ENCODE results near the gene FAM177A1. TPM values are rescaled to one million over a fixed set of nuclear protein-coding genes. Genes with fewer than 3 reads are reported as not detected.
A peak's percentile ranks its signal among the peaks of the same experiment; 100 is the strongest.

FAM177A1 gene
- total RNA-seq, 1 experiment from 2014 or later, result 31.6 TPM

DNA sequence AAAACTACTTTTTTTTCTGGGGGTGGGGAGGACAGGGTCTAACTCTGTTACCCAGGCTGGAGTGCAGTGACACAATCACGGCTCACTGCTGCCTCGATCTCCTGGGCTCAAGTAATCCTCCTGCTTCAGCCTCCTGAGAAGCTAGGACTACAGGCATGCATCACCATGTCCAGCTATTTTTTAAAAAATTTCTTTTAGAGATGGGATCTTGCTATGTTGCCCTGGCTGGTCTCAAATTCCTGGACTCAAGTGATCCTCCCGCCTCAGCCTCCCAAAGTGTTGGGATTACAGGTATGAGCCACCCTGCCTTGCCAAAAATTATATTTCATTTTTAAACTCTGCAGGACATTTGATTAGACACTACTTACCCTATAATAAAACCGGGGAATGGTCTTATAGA is 70.2 kb downstream of the FAM177A1 start:
- Histone ChIP-seq H3K4me1 (replicated peaks; ENCODE audit: insufficient read depth) (no peaks in the 10 kb centered on the region), H3K4me2 (no peak overlapping the region), H3K4me3 (no peak overlapping the region), H3K36me3 (ENCODE audit: low read depth) (no peaks in the 10 kb centered on the region; the same call in 1 of the 2 replicates), H3F3A (ENCODE audit: insufficient read depth, low read depth) (peaks cover 5% of the 10 kb centered on the region; the same call in 1 of the 2 replicates), H3K27ac (no peak overlapping the region), H2AFZ (no peak overlapping the region), H3K9me2 (ENCODE audit: insufficient read depth) (no peaks in the 10 kb centered on the region), H3K27me3 (ENCODE audit: insufficient read depth, low read depth) (no peaks in the 10 kb centered on the region), H4K20me1 (ENCODE audit: insufficient read depth) (no peaks in the 10 kb centered on the region), H3K9me3 (ENCODE audit: insufficient read depth, low read depth) (0 out of 2 replicates have a peak, but pooled peaks cover 3% of the 10 kb centered on the region), H3K79me2 (ENCODE audit: low read depth) (0 out of 2 replicates have a peak, but pooled peaks cover 5% of the 10 kb centered on the region)
- ChIA-PET CTCF (no interaction called here), POLR2A (ENCODE audit: unreplicated experiment) (no interaction called here)
- no peak for DNase-seq
- TF ChIP-seq, protein P1, sequence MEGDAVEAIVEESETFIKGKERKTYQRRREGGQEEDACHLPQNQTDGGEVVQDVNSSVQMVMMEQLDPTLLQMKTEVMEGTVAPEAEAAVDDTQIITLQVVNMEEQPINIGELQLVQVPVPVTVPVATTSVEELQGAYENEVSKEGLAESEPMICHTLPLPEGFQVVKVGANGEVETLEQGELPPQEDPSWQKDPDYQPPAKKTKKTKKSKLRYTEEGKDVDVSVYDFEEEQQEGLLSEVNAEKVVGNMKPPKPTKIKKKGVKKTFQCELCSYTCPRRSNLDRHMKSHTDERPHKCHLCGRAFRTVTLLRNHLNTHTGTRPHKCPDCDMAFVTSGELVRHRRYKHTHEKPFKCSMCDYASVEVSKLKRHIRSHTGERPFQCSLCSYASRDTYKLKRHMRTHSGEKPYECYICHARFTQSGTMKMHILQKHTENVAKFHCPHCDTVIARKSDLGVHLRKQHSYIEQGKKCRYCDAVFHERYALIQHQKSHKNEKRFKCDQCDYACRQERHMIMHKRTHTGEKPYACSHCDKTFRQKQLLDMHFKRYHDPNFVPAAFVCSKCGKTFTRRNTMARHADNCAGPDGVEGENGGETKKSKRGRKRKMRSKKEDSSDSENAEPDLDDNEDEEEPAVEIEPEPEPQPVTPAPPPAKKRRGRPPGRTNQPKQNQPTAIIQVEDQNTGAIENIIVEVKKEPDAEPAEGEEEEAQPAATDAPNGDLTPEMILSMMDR (conservative IDR thresholded peaks at IDR 0.05), result no peak
- TF ChIP-seq EZH2 (IDR thresholded peaks at IDR 0.05; ENCODE audit: low read depth), result no peak
- intact Hi-C loops (cut with micrococcal nuclease; ENCODE audit: unreplicated experiment), result no loop called here
- no TSS peak for BruUV-seq (replicated peaks)

DNA sequence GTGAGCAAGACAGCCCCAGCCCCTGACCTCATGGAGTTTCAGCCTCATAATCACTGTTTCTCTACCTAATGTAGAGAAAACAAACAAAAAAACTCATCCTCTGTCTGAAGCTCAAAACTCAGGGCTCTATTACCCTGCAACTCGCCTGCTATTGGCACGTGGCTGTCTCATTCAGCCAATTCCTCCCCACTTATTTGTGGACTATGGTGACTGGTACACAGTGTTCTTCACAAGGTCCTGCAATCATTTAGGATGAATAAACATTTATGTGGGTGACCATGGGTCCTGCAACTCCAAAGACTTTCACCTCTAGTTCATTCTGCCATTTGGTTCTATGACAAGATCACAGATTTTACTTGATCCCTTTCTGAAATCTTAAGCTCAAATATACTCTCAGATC is 71.0 kb downstream of the FAM177A1 start:
- Histone ChIP-seq H4K20me1 (ENCODE audit: insufficient read depth) (no peaks in the 10 kb centered on the region), H3F3A (ENCODE audit: insufficient read depth, low read depth) (peaks cover 8% of the 10 kb centered on the region; the same call in 1 of the 2 replicates), H3K9me2 (ENCODE audit: insufficient read depth) (no peaks in the 10 kb centered on the region), H2AFZ (no peak overlapping the region), H3K9me3 (ENCODE audit: insufficient read depth, low read depth) (0 out of 2 replicates have a peak, but pooled peaks cover 3% of the 10 kb centered on the region), H3K27me3 (ENCODE audit: insufficient read depth, low read depth) (no peaks in the 10 kb centered on the region), H3K4me1 (replicated peaks; ENCODE audit: insufficient read depth) (no peaks in the 10 kb centered on the region), H3K4me2 (no peak overlapping the region), H3K36me3 (ENCODE audit: low read depth) (no peaks in the 10 kb centered on the region), H3K4me3 (no peak overlapping the region), H3K79me2 (ENCODE audit: low read depth) (0 out of 2 replicates have a peak, but pooled peaks cover 5% of the 10 kb centered on the region), H3K27ac (no peak overlapping the region)
- intact Hi-C loops (cut with micrococcal nuclease; ENCODE audit: unreplicated experiment), result no loop called here
- no peak for DNase-seq
- POLR2A ChIA-PET (ENCODE audit: unreplicated experiment), result interaction anchor here (1.0 kb wide), 1 partner anchor 249 kb away, joined by 7 read pairs; no protein-coding TSS in a partner anchor
- CTCF ChIA-PET, result no interaction called here
- TF ChIP-seq, protein P1 (conservative IDR thresholded peaks at IDR 0.05), result no peak
- TF ChIP-seq EZH2 (IDR thresholded peaks at IDR 0.05; ENCODE audit: low read depth), result no peak
- BruUV-seq (replicated peaks), result no TSS peak

DNA sequence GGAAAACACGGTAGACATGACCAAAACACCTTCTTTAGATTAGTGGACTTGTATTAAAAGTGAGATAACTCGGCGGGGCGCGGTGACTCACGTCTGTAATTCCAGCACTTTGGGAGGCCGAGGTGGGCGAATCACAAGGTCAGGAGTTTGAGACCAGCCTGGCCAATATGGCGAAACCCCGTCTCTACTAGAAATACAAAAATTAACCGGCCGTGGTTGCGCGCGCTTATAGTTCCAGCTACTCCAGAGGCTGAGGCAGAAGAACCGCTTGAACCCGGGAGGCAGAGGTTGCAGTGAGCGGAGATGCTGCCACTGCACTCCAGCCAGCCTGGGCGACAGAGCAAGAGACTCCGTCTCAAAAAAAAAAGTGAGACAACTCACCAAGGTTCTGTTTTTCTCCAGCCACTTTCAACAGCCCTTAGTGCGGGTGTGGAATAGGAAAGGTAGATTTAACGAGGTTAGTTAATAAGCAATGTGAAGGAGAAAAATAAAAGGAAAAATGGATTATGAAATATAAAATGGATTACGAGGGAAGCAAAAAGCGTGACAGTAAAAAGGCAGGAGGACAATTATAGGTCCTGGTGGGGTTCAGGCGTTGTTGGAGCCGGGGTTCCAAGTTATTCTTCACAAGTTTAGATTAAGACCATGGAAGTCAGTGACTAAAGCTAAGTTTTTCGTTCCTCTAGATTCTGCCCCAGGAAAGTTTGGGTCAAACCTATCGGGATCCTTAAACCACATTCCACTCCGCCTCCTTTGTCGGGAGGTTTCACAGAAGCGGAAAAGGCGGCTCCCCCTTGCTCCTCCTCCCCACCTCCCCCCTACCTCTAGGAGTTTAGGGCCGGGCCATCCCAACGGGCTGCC is 75.2 kb downstream of the FAM177A1 start:
- Histone ChIP-seq H3K27ac (peak overlapping the region; percentile 97), H3K79me2 (ENCODE audit: low read depth) (0 out of 2 replicates have a peak, but pooled peaks cover 14% of the 10 kb centered on the region), H3F3A (ENCODE audit: insufficient read depth, low read depth) (peaks cover 8% of the 10 kb centered on the region; the same call in 1 of the 2 replicates), H3K4me3 (peak overlapping the region; percentile 65), H4K20me1 (ENCODE audit: insufficient read depth) (no peaks in the 10 kb centered on the region), H3K36me3 (ENCODE audit: low read depth) (no peaks in the 10 kb centered on the region), H2AFZ (peak overlapping the region; percentile 97), H3K4me1 (replicated peaks; ENCODE audit: insufficient read depth) (peaks cover 9% of the 10 kb centered on the region), H3K9me2 (ENCODE audit: insufficient read depth) (no peaks in the 10 kb centered on the region), H3K9me3 (ENCODE audit: insufficient read depth, low read depth) (no peaks in the 10 kb centered on the region), H3K4me2 (peak overlapping the region; percentile 89), H3K27me3 (ENCODE audit: insufficient read depth, low read depth) (no peaks in the 10 kb centered on the region)
- CTCF ChIA-PET, result interaction anchor here (1.0 kb wide), 1 partner anchor 94 kb away, joined by 3 read pairs; no protein-coding TSS in a partner anchor
- peak in 1 of 2 experiments; percentile 3 for DNase-seq
- TSS peak; percentile 59 for BruUV-seq (replicated peaks)
- intact Hi-C loops (cut with micrococcal nuclease; ENCODE audit: unreplicated experiment), result loop anchor here (1.0 to 5.0 kb wide), 2 partner anchors 171 to 281 kb away; partner anchors contain the start of genes NFKBIA and PSMA6
- no peak for TF ChIP-seq EZH2 (IDR thresholded peaks at IDR 0.05; ENCODE audit: low read depth)
- TF ChIP-seq, protein P1 (conservative IDR thresholded peaks at IDR 0.05), result no peak
- POLR2A ChIA-PET (ENCODE audit: unreplicated experiment), result interaction anchor here (0.5 to 0.7 kb wide), 5 partner anchors 37 to 421 kb away, joined by 3 to 8 read pairs (median 3); partner anchors contain the start of gene FAM177A1

Data from PC-9 (cell line).